Activated CD4-positive, CD25-positive, alpha-beta regulatory T cell treated with anti-CD3 and anti-CD28 coated beads, Interleukin-2, amount 50 U/mL, for 16 hours (primary cell): ENCODE data around the gene AFM.

ENCODE experiments used
- DNase-seq: peaks from one replicate; pipeline ENCODE4 v3.0.0-alpha.2; 2020; ENCODE audit warnings: low read depth, low spot score

Gene AFM

GRCh38 chr4:73450398-73451004 lies 31.0 kb upstream of the AFM start:
- DNase-seq, result no peak

- no peak for DNase-seq
Measured at GRCh38 chr4:73451404-73451803, 30.1 kb upstream of the AFM start.

GRCh38 chr4:73451981-73452747 lies 29.4 kb upstream of the AFM start:
- no peak for DNase-seq

- DNase-seq, result no peak
Measured at GRCh38 chr4:73452953-73453700, 28.4 kb upstream of the AFM start.

- DNase-seq, result no peak
Measured at GRCh38 chr4:73453701-73454005, 27.9 kb upstream of the AFM start.

GRCh38 chr4:73454920-73455319 lies 26.6 kb upstream of the AFM start:
- no peak for DNase-seq

- no peak for DNase-seq
Measured at GRCh38 chr4:73456177-73457022, 25.1 kb upstream of the AFM start.

- no peak for DNase-seq
Measured at GRCh38 chr4:73458184-73459047, 23.1 kb upstream of the AFM start.

GRCh38 chr4:73459048-73459421 lies 22.5 kb upstream of the AFM start:
- DNase-seq, result no peak

- no peak for DNase-seq
Measured at GRCh38 chr4:73460913-73461522, 20.5 kb upstream of the AFM start.

- no peak for DNase-seq
Measured at GRCh38 chr4:73468170-73468569, 13.4 kb upstream of the AFM start.

- no peak for DNase-seq
Measured at GRCh38 chr4:73470728-73471127, 10.8 kb upstream of the AFM start.

- DNase-seq, result no peak
Measured at GRCh38 chr4:73477176-73477575, 4.4 kb upstream of the AFM start.

GRCh38 chr4:73479323-73479722 lies 2.2 kb upstream of the AFM start:
- no peak for DNase-seq

GRCh38 chr4:73485085-73485484 lies 3.5 kb downstream of the AFM start:
- no peak for DNase-seq

GRCh38 chr4:73485596-73485995 lies 4.1 kb downstream of the AFM start:
- no peak for DNase-seq

GRCh38 chr4:73486497-73486896 lies 5.0 kb downstream of the AFM start:
- no peak for DNase-seq

- DNase-seq, result no peak
Measured at GRCh38 chr4:73487233-73487632, 5.7 kb downstream of the AFM start.

- no peak for DNase-seq
Measured at GRCh38 chr4:73499996-73500765, 18.6 kb downstream of the AFM start.
